SK-N-SH treated with all-trans-retinoic acid at 6 μM for 48 hours (cell line): ENCODE measurements around the gene CD276.

Source experiments
- ARNTL ChIP-seq: fragments of 450-650 bp; formaldehyde crosslinking; IDR thresholded peaks from 2 replicates; pipeline ENCODE4 v1.5.0; 2020; ENCODE audit warnings: low read depth, mild to moderate bottlenecking, moderate library complexity, borderline replicate concordance
- PATZ1 ChIP-seq: fragments of 250-450 bp; sonication (Bioruptor Pico); IDR thresholded peaks from 2 replicates; pipeline ENCODE4 v1.8.0; 2020; ENCODE audit warnings: mild to moderate bottlenecking, moderate library complexity, borderline replicate concordance
- ZC3H10 ChIP-seq: fragments of 250-450 bp; sonication (Bioruptor Pico); IDR thresholded peaks from 2 replicates; pipeline ENCODE4 v1.5.1; 2021; ENCODE audit warnings: mild to moderate bottlenecking, moderate library complexity

GRCh38 chr15:73710321-73710720 lies 26.1 kb downstream of the CD276 start:
- TF ChIP-seq ARNTL (CRISPR knock-in tag) (no peak), ZC3H10 (CRISPR knock-in tag) (no peak), PATZ1 (CRISPR knock-in tag) (no peak)
